RWPE2 (cell line): ENCODE measurements around the gene PIK3R1.

ENCODE experiments used
- ATAC-seq: fragments of 200-7000 bp; cut with Tn5 transposase; 3 replicates; pipeline ENCODE4 v1.9.1; 2021; ENCODE audit warnings: low read depth
- DNase-seq: peaks from one replicate; pipeline ENCODE4 v3.0.0-alpha.2; 2020; ENCODE audit warnings: low spot score
- H3K27ac ChIP-seq: fragments of 450-650 bp; 2 replicates; pipeline ENCODE4 v1.5.1; 2017; ENCODE audit warnings: mild to moderate bottlenecking; ENCODE audit not compliant: poor library complexity, severe bottlenecking
- H3K27me3 ChIP-seq: fragments of 250-450 bp; sonication (Bioruptor Pico); 2 replicates; pipeline ENCODE4 v1.5.1; 2021; ENCODE audit warnings: mild to moderate bottlenecking, moderate library complexity; ENCODE audit not compliant: insufficient read depth, poor library complexity, severe bottlenecking
- H3K36me3 ChIP-seq: fragments of 250-450 bp; sonication (Bioruptor Pico); 2 replicates; pipeline ENCODE4 v1.5.1; 2020; ENCODE audit warnings: low read depth, mild to moderate bottlenecking, moderate library complexity
- H3K4me1 ChIP-seq: fragments of 250-450 bp; sonication (Bioruptor Pico); 2 replicates; pipeline ENCODE4 v1.5.1; 2021; ENCODE audit warnings: mild to moderate bottlenecking, moderate library complexity; ENCODE audit not compliant: insufficient read depth, poor library complexity, severe bottlenecking
- H3K4me3 ChIP-seq: fragments of 250-450 bp; sonication (Bioruptor Pico); 2 replicates; pipeline ENCODE4 v1.5.1; 2021; ENCODE audit warnings: mild to moderate bottlenecking, moderate library complexity; ENCODE audit not compliant: severe bottlenecking
- H3K9me3 ChIP-seq: fragments of 250-450 bp; sonication (Bioruptor Pico); 2 replicates; pipeline ENCODE4 v1.5.1; 2021; ENCODE audit warnings: mild to moderate bottlenecking, moderate library complexity; ENCODE audit not compliant: severe bottlenecking
- CTCF ChIP-seq: fragments of 450-650 bp; IDR thresholded peaks from one replicate; pipeline ENCODE4 v1.5.1; 2017; ENCODE audit warnings: mild to moderate bottlenecking, moderate library complexity; ENCODE audit not compliant: poor library complexity, severe bottlenecking

PIK3R1 gene

GRCh38 chr5:68257210-68257609 is 41.7 kb downstream of the PIK3R1 start:
- H3K4me3 ChIP-seq = no peak overlapping the region
- no peak overlapping the region for H3K27ac ChIP-seq
- no peak for ATAC-seq
- no peaks in the 10 kb centered on the region for H3K9me3 ChIP-seq
- no peak for DNase-seq
- no peak for TF ChIP-seq CTCF
- peaks cover 4% of the 10 kb centered on the region; the same call in 1 of the 2 replicates for H3K36me3 ChIP-seq
- no peaks in the 10 kb centered on the region for H3K27me3 ChIP-seq
- H3K4me1 ChIP-seq = peaks cover 2% of the 10 kb centered on the region

GRCh38 chr5:68258531-68258930 is 43.0 kb downstream of the PIK3R1 start:
- Histone ChIP-seq H3K4me3 (no peak overlapping the region), H3K36me3 (peaks cover 4% of the 10 kb centered on the region; the same call in 1 of the 2 replicates), H3K4me1 (no peaks in the 10 kb centered on the region), H3K27ac (no peak overlapping the region), H3K9me3 (no peaks in the 10 kb centered on the region), H3K27me3 (no peaks in the 10 kb centered on the region)
- no peak for TF ChIP-seq CTCF
- DNase-seq = no peak
- no peak for ATAC-seq

- no peaks in the 10 kb centered on the region for H3K27me3 ChIP-seq
- DNase-seq = no peak
- H3K4me1 ChIP-seq = no peaks in the 10 kb centered on the region
- no peak for TF ChIP-seq CTCF
- no peak for ATAC-seq
- no peak overlapping the region for H3K4me3 ChIP-seq
- no peaks in the 10 kb centered on the region for H3K9me3 ChIP-seq
- no peak overlapping the region for H3K27ac ChIP-seq
- peaks cover 11% of the 10 kb centered on the region for H3K36me3 ChIP-seq
Observed at GRCh38 chr5:68259700-68260099, 44.1 kb downstream of the PIK3R1 start.

GRCh38 chr5:68260467-68260866 is 44.9 kb downstream of the PIK3R1 start:
- H3K4me1 ChIP-seq = peaks cover under 1% of the 10 kb centered on the region
- no peak overlapping the region for H3K4me3 ChIP-seq
- no peaks in the 10 kb centered on the region for H3K9me3 ChIP-seq
- no peak for TF ChIP-seq CTCF
- DNase-seq (no peak), ATAC-seq (no peak)
- H3K36me3 ChIP-seq = peaks cover 11% of the 10 kb centered on the region
- no peak overlapping the region for H3K27ac ChIP-seq
- no peaks in the 10 kb centered on the region for H3K27me3 ChIP-seq

- ATAC-seq (no peak), DNase-seq (no peak)
- H3K4me1 ChIP-seq = peaks cover 8% of the 10 kb centered on the region
Observed at GRCh38 chr5:68261169-68261568, 45.6 kb downstream of the PIK3R1 start.

More at GRCh38 chr5:68261169-68261568, 45.6 kb downstream of the PIK3R1 start:
- Histone ChIP-seq H3K27ac (no peak overlapping the region), H3K4me3 (no peak overlapping the region), H3K27me3 (no peaks in the 10 kb centered on the region), H3K9me3 (no peaks in the 10 kb centered on the region), H3K36me3 (peaks cover 7% of the 10 kb centered on the region)
- no peak for TF ChIP-seq CTCF
